H1 (cell line): ENCODE measurements around the gene CHD9NB. TPM values are rescaled to one million over a fixed set of nuclear protein-coding genes. Genes with fewer than 3 reads are reported as not detected.

ENCODE experiments used
- CTCF ChIA-PET: fragments of 300-600 bp; sonication (Branson Sonifier 250); formaldehyde crosslinking; loops from one replicate; lab custom pipeline; 2021; ENCODE audit not compliant: partially characterized antibody; lab: Charles Lee
- POLR2A ChIA-PET: fragments of 300-600 bp; sonication (Branson Sonifier 250); formaldehyde crosslinking; loops from one replicate; lab custom pipeline; 2021; ENCODE audit warnings: inconsistent platforms; ENCODE audit not compliant: partially characterized antibody; lab: Charles Lee
- DNase-seq, 2 experiments: peaks; one replicate each; pipeline versions ENCODE4 v3.0.0 to v3.0.0-alpha.2; 2010 to 2022; ENCODE audit warnings: low spot score in 2 of 2, low read depth in 1 of 2, mixed read lengths in 1 of 2
- FAIRE-seq: peaks from 2 replicates; lab custom pipeline; 2011; peaks lifted over from hg19 to GRCh38; lab: Jason Lieb, UNC
- H2AFZ ChIP-seq: 2 replicates; pipeline ENCODE4 v1.8.1; 2012; ENCODE audit warnings: low read length, inconsistent platforms
- H2AK5ac ChIP-seq: 2 replicates; pipeline ENCODE4 v1.6.1; 2013; ENCODE audit warnings: low read depth, low read length
- H2BK120ac ChIP-seq: replicated peaks from 2 replicates; pipeline ENCODE3; 2013; ENCODE audit warnings: low read depth, low read length, inconsistent platforms
- H2BK12ac ChIP-seq: 2 replicates; pipeline ENCODE4 v1.6.1; 2013; ENCODE audit warnings: low read depth, low read length
- H2BK15ac ChIP-seq: 2 replicates; pipeline ENCODE4 v1.6.1; 2013; ENCODE audit warnings: low read length
- H2BK20ac ChIP-seq: 2 replicates; pipeline ENCODE4 v1.6.1; 2013; ENCODE audit warnings: low read length
- H2BK5ac ChIP-seq: 2 replicates; pipeline ENCODE4 v1.6.1; 2013; ENCODE audit warnings: low read depth, low read length
- H3K14ac ChIP-seq: 2 replicates; pipeline ENCODE4 v1.6.1; 2013; ENCODE audit warnings: inconsistent platforms; ENCODE audit not compliant: insufficient read length
- H3K18ac ChIP-seq: 2 replicates; pipeline ENCODE4 v1.6.1; 2013; ENCODE audit warnings: low read length; ENCODE audit errors: extremely low read depth
- H3K23ac ChIP-seq: 2 replicates; pipeline ENCODE4 v1.6.1; 2013; ENCODE audit warnings: inconsistent platforms; ENCODE audit not compliant: insufficient read length
- H3K23me2 ChIP-seq: 2 replicates; pipeline ENCODE4 v1.6.1; 2013; ENCODE audit warnings: low read depth, low read length
- H3K27ac ChIP-seq: 2 replicates; pipeline ENCODE4 v1.6.1; 2011; ENCODE audit warnings: low read depth, low read length, inconsistent platforms
- H3K27me3 ChIP-seq, 4 experiments: replicated peaks in 1 of 4; 1 replicate in 1 of 4; 2 replicates in 3 of 4; pipeline versions ENCODE4 v1.6.1 to v1.8.1; 2011 to 2013; ENCODE audit warnings: low read length in 3 of 4, mild to moderate bottlenecking in 3 of 4, inconsistent platforms in 2 of 4, mixed read lengths in 2 of 4, moderate library complexity in 1 of 4; ENCODE audit not compliant: control insufficient read depth in 3 of 4, insufficient read depth in 3 of 4; ENCODE audit errors: extremely low read depth in 1 of 4
- H3K36me3 ChIP-seq, 4 experiments: 2 replicates each; pipeline versions ENCODE4 v1.6.1 to v1.8.1; 2011 to 2013; ENCODE audit warnings: mild to moderate bottlenecking in 4 of 4, low read length in 3 of 4, moderate library complexity in 2 of 4, control low read depth in 1 of 4, inconsistent platforms in 1 of 4; ENCODE audit not compliant: insufficient read depth in 4 of 4, control insufficient read depth in 2 of 4
- H3K4ac ChIP-seq: replicated peaks from 2 replicates; pipeline ENCODE3; 2013; ENCODE audit warnings: low read length, low read depth, mixed read lengths, inconsistent platforms; ENCODE audit not compliant: insufficient read length
- H3K4me1 ChIP-seq, 4 experiments: replicated peaks in 1 of 4; 1 replicate in 1 of 4; 2 replicates in 3 of 4; pipeline versions ENCODE4 v1.6.1 to v1.8.1; 2011 to 2013; ENCODE audit warnings: low read length in 3 of 4, inconsistent platforms in 2 of 4, mixed read lengths in 1 of 4; ENCODE audit not compliant: insufficient read depth in 4 of 4, control insufficient read depth in 3 of 4
- H3K4me2 ChIP-seq, 2 experiments: 2 replicates each; pipeline versions ENCODE4 v1.6.1 to v1.8.1; 2011 to 2013; ENCODE audit warnings: low read depth in 2 of 2, low read length in 2 of 2, control low read depth in 1 of 2, inconsistent platforms in 1 of 2, mild to moderate bottlenecking in 1 of 2; ENCODE audit not compliant: insufficient read depth in 1 of 2
- H3K4me3 ChIP-seq, 4 experiments: fragments of 200-600, 300-600 bp in 1 of 4; sonication (generic), shearing (Covaris generic), sonication (Bioruptor Twin) in 1 of 4; 2 replicates each; pipeline versions ENCODE4 v1.5.1 to v1.8.1; 2011 to 2016; ENCODE audit warnings: low read length in 4 of 4, low read depth in 3 of 4, control low read depth in 2 of 4, inconsistent platforms in 2 of 4, mild to moderate bottlenecking in 2 of 4, mixed read lengths in 1 of 4, moderate library complexity in 1 of 4; ENCODE audit not compliant: insufficient read depth in 2 of 4; ENCODE audit errors: extremely low read depth in 1 of 4
- H3K56ac ChIP-seq: replicated peaks from 2 replicates; pipeline ENCODE3; 2013; ENCODE audit warnings: low read depth, mild to moderate bottlenecking, mixed read lengths, low read length, inconsistent platforms; ENCODE audit not compliant: insufficient read length
- H3K79me1 ChIP-seq: 2 replicates; pipeline ENCODE4 v1.6.1; 2013; ENCODE audit warnings: low read depth, low read length, control low read depth
- H3K79me2 ChIP-seq, 2 experiments: 2 replicates each; pipeline versions ENCODE4 v1.6.1 to v1.8.1; 2012 to 2013; ENCODE audit warnings: low read length in 2 of 2, mild to moderate bottlenecking in 2 of 2, inconsistent platforms in 1 of 2; ENCODE audit not compliant: insufficient read depth in 2 of 2, control insufficient read depth in 1 of 2
- H3K9ac ChIP-seq, 4 experiments: replicated peaks in 1 of 4; 1 replicate in 1 of 4; 2 replicates in 3 of 4; pipeline versions ENCODE4 v1.6.1 to v1.8.1; 2011 to 2013; ENCODE audit warnings: low read depth in 3 of 4, low read length in 3 of 4, control low read depth in 2 of 4, mild to moderate bottlenecking in 2 of 4, moderate library complexity in 2 of 4, inconsistent platforms in 1 of 4; ENCODE audit errors: extremely low read depth in 1 of 4
- H3K9me3 ChIP-seq, 2 experiments: 2 replicates each; pipeline versions ENCODE4 v1.6.1 to v1.8.1; 2012 to 2013; ENCODE audit warnings: mild to moderate bottlenecking in 2 of 2, moderate library complexity in 2 of 2, control low read depth in 1 of 2, inconsistent platforms in 1 of 2, low read depth in 1 of 2, low read length in 1 of 2, mixed read lengths in 1 of 2; ENCODE audit not compliant: insufficient read depth in 2 of 2
- H4K20me1 ChIP-seq, 2 experiments: replicated peaks in 1 of 2; 2 replicates each; pipeline versions ENCODE3 to v1.8.1; 2011 to 2013; ENCODE audit warnings: inconsistent platforms in 2 of 2, low read length in 2 of 2, mild to moderate bottlenecking in 1 of 2; ENCODE audit not compliant: insufficient read depth in 2 of 2, control insufficient read depth in 1 of 2
- H4K5ac ChIP-seq: 2 replicates; pipeline ENCODE4 v1.6.1; 2013; ENCODE audit warnings: low read length, low read depth, mixed read lengths, inconsistent platforms; ENCODE audit not compliant: insufficient read length
- H4K8ac ChIP-seq: 2 replicates; pipeline ENCODE4 v1.8.0; 2013; ENCODE audit warnings: mild to moderate bottlenecking, moderate library complexity, low read length, inconsistent platforms; ENCODE audit not compliant: insufficient read depth; ENCODE audit errors: extremely low read depth
- H4K91ac ChIP-seq: replicated peaks from 2 replicates; pipeline ENCODE3; 2013; ENCODE audit warnings: low read length, mixed read lengths, inconsistent platforms; ENCODE audit not compliant: insufficient read length
- ATF3 ChIP-seq: IDR thresholded peaks from 2 replicates; pipeline ENCODE4 v1.6.1; 2011; ENCODE audit warnings: low read depth, mild to moderate bottlenecking, low read length; ENCODE audit not compliant: insufficient read depth
- EZH2 ChIP-seq: fragments of 200-600 bp; sonication (generic); IDR thresholded peaks from 2 replicates; pipeline ENCODE4 v1.7.1; 2012; ENCODE audit warnings: low read depth, mild to moderate bottlenecking, moderate library complexity, low read length, inconsistent platforms; ENCODE audit not compliant: severe bottlenecking
- FOSL1 ChIP-seq: IDR thresholded peaks from 2 replicates; pipeline ENCODE4 v1.6.1; 2011; ENCODE audit warnings: mild to moderate bottlenecking, low read depth, low read length, moderate library complexity; ENCODE audit not compliant: insufficient read depth
- GABPA ChIP-seq: IDR thresholded peaks from 2 replicates; pipeline ENCODE4 v1.6.1; 2011; ENCODE audit warnings: mild to moderate bottlenecking, low read length, moderate library complexity, borderline replicate concordance; ENCODE audit not compliant: insufficient read depth
- HDAC2 ChIP-seq, 2 experiments: fragments of 300-600 bp in 1 of 2; sonication (generic) in 1 of 2; IDR thresholded peaks; 2 replicates each; pipeline ENCODE4 v1.6.1; 2011 to 2012; ENCODE audit warnings: low read depth in 2 of 2, low read length in 2 of 2, mild to moderate bottlenecking in 2 of 2, moderate library complexity in 2 of 2, borderline replicate concordance in 1 of 2, inconsistent platforms in 1 of 2
- MAFK ChIP-seq: IDR thresholded peaks from 2 replicates; pipeline ENCODE4 v1.6.1; 2012; ENCODE audit warnings: low read depth, mild to moderate bottlenecking, improper control_type of control experiment, low read length
- POU5F1 ChIP-seq: IDR thresholded peaks from 2 replicates; pipeline ENCODE4 v1.6.1; 2011; ENCODE audit warnings: low read depth, mild to moderate bottlenecking, low read length, moderate library complexity
- RBBP5 ChIP-seq: IDR thresholded peaks from 2 replicates; pipeline ENCODE4 v1.7.1; 2012; ENCODE audit warnings: low read depth, mild to moderate bottlenecking, inconsistent platforms, low read length, moderate library complexity, borderline replicate concordance
- SIX5 ChIP-seq: IDR thresholded peaks from 2 replicates; pipeline ENCODE4 v1.6.1; 2011; ENCODE audit warnings: mild to moderate bottlenecking, low read depth, low read length
- SUZ12 ChIP-seq: fragments of 200-600 bp; sonication (generic); IDR thresholded peaks from 2 replicates; pipeline ENCODE4 v1.6.1; 2012; ENCODE audit warnings: mild to moderate bottlenecking, inconsistent platforms, low read length, moderate library complexity, mixed read lengths
- WGBS, 2 experiments: shearing (Covaris generic) in 1 of 2; methylation state at CpG; one replicate each; pipeline versions ENCODE4 v1.1.6 to v1.1.7; 2013 to 2015; ENCODE audit warnings: low lambda C conversion rate in 2 of 2, mixed read lengths in 2 of 2, inconsistent platforms in 1 of 2, low coverage in 1 of 2, missing lambda C conversion rate in 1 of 2; ENCODE audit not compliant: insufficient replicate concordance in 2 of 2, insufficient coverage in 1 of 2, insufficient read length in 1 of 2; ENCODE audit errors: extremely low coverage in 1 of 2, missing lambda C conversion rate in 1 of 2; 5-methylcytosine and 5-hydroxymethylcytosine counted together
- polyA plus RNA-seq, 7 experiments: library from polyadenylated mRNA; depleted of rRNA in 3 of 7; stranded (reverse) in 5 of 7; unstranded in 2 of 7; fragments of >200 nt in 5 of 7; fragments of 200-250 nt in 2 of 7; gene quantifications; 1 replicate in 5 of 7; 2 replicates in 1 of 7; 4 replicates in 1 of 7; pipeline versions ENCODE4 v1.2.1 to v1.2.3, GENCODE V29; 2011 to 2013; ENCODE audit warnings: missing spikeins in 2 of 7, mixed read lengths in 2 of 7
- total RNA-seq: library from RNA; stranded (reverse); fragmentation: NEBNext Ultra II Directional; extraction: Animal tissue kit (Norgen Biotek cat#: 25700); gene quantifications from 2 replicates; pipeline ENCODE4 v1.2.1, GENCODE V29; 2021

The CHD9NB gene
- total and polyA plus RNA-seq, 2 of the 8 experiments (the other 6 are each of a cell fraction or from before 2014, with no cell fraction given) = 4.5 to 5.9 TPM

DNA sequence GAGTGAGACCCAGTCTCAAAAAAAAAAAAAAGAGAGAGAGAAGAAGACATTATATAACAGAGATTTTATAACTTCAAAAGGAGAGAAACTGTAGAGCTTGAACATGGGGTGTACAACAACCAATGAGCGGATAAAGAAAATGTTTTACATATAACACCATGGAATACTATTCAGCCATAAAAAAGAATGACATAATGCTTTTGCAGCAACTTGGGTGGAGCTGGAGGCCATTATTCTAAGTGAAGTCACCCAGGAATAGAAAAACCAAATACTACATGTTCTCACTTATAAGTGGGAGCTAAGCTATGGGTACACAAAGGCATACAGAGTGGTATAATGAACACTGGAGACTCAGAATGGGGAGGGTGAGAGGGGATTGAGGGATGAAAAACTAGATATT lies 61.1 kb downstream of the CHD9NB start:
- H3K9ac ChIP-seq = no peak overlapping the region
- H2BK12ac ChIP-seq = no peak overlapping the region
- POLR2A ChIA-PET = no interaction called here
- H3K4me3 ChIP-seq = no peak overlapping the region
- H3K14ac ChIP-seq = no peak overlapping the region
- no peaks in the 10 kb centered on the region for H3K9me3 ChIP-seq
- no peak overlapping the region for H3K4me2 ChIP-seq
- no peak overlapping the region for H2AFZ ChIP-seq
- no peak overlapping the region for H3K27ac ChIP-seq
- no peak for DNase-seq
- no peak overlapping the region for H2BK15ac ChIP-seq
- H3K79me2 ChIP-seq = no peaks in the 10 kb centered on the region
- H4K20me1 ChIP-seq = no peaks in the 10 kb centered on the region
- no peak overlapping the region for H4K5ac ChIP-seq
- peaks cover 0 to 5% (median 1%) of the 10 kb centered on the region in 4 experiments; a peak in 1 of 7 replicates for H3K4me1 ChIP-seq
- no peak overlapping the region for H4K91ac ChIP-seq
- no peak for TF ChIP-seq SIX5
- no peak for TF ChIP-seq HDAC2 (IDR thresholded peaks at IDR 0.05; ENCODE audit: borderline replicate concordance in 1 of 2, low read depth in 2 of 2, low read length in 2 of 2)
- TF ChIP-seq MAFK = no peak
- no peak for TF ChIP-seq RBBP5
- TF ChIP-seq GABPA = no peak
- no peak for TF ChIP-seq FOSL1
- TF ChIP-seq POU5F1 = no peak
- TF ChIP-seq ATF3 = no peak
- no peak for TF ChIP-seq EZH2
- TF ChIP-seq SUZ12 = no peak
- no peak overlapping the region for H3K23ac ChIP-seq
- no peak overlapping the region for H2BK120ac ChIP-seq
- H3K79me1 ChIP-seq = no peaks in the 10 kb centered on the region
- CTCF ChIA-PET = interaction anchor here (0.9 to 2.6 kb wide), 3 partner anchors 14 to 22 kb away, joined by 3 to 9 read pairs (median 3); no protein-coding TSS in a partner anchor
- no peaks in the 10 kb centered on the region for H3K23me2 ChIP-seq
- no peak overlapping the region for H2AK5ac ChIP-seq
- H4K8ac ChIP-seq = no peak overlapping the region
- no peak overlapping the region for H3K4ac ChIP-seq
- H3K56ac ChIP-seq = no peak overlapping the region
- FAIRE-seq = no peak
- H3K36me3 ChIP-seq = no peaks in the 10 kb centered on the region
- WGBS, 2 experiments = 94% methylated on average over 1 of the region's 1 CpG; no CpG with 5 or more reads in 1 of the 2 experiments
- H3K27me3 ChIP-seq = no peaks in the 10 kb centered on the region
- no peak overlapping the region for H3K18ac ChIP-seq
- H2BK20ac ChIP-seq = no peak overlapping the region
- H2BK5ac ChIP-seq = no peak overlapping the region
